ES-I3 (cell line): Measurements from ENCODE around the gene CLEC16A.

Experiments
- H3K36me3 ChIP-seq: 2 replicates; pipeline ENCODE4 v1.6.1; 2013; ENCODE audit warnings: mild to moderate bottlenecking, low read length, control low read depth, moderate library complexity; ENCODE audit not compliant: insufficient read depth
- H3K4me1 ChIP-seq: 2 replicates; pipeline ENCODE4 v1.6.1; 2013; ENCODE audit warnings: mild to moderate bottlenecking, control low read depth, low read length; ENCODE audit not compliant: insufficient read depth
- H3K9ac ChIP-seq: 2 replicates; pipeline ENCODE4 v1.6.1; 2013; ENCODE audit warnings: low read depth, mild to moderate bottlenecking, low read length, moderate library complexity
- H3K9me3 ChIP-seq: 2 replicates; pipeline ENCODE4 v1.6.1; 2013; ENCODE audit warnings: mild to moderate bottlenecking, low read length, moderate library complexity; ENCODE audit not compliant: control insufficient read depth, insufficient read depth

The CLEC16A gene

GRCh38 chr16:11056993-11057649, 112.8 kb downstream of the CLEC16A start:
- Histone ChIP-seq H3K36me3 (no peaks in the 10 kb centered on the region), H3K9ac (no peak overlapping the region), H3K9me3 (no peaks in the 10 kb centered on the region), H3K4me1 (no peaks in the 10 kb centered on the region)

GRCh38 chr16:11057711-11058345, 113.5 kb downstream of the CLEC16A start:
- H3K9me3 ChIP-seq: no peaks in the 10 kb centered on the region

GRCh38 chr16:11058832-11059231, 114.5 kb downstream of the CLEC16A start:
- Histone ChIP-seq H3K9me3 (no peaks in the 10 kb centered on the region), H3K4me1 (0 out of 2 replicates have a peak, but pooled peaks cover 7% of the 10 kb centered on the region), H3K36me3 (no peaks in the 10 kb centered on the region), H3K9ac (no peak overlapping the region)

More at GRCh38 chr16:11057711-11058345, 113.5 kb downstream of the CLEC16A start:
- Histone ChIP-seq H3K4me1 (no peaks in the 10 kb centered on the region), H3K36me3 (no peaks in the 10 kb centered on the region), H3K9ac (no peak overlapping the region)

- no peak overlapping the region for H3K9ac ChIP-seq
- no peaks in the 10 kb centered on the region for H3K9me3 ChIP-seq
- 0 out of 2 replicates have a peak, but pooled peaks cover 7% of the 10 kb centered on the region for H3K4me1 ChIP-seq
- H3K36me3 ChIP-seq: peaks cover 1% of the 10 kb centered on the region; the same call in 1 of the 2 replicates
These were observed 115.2 kb downstream of the CLEC16A start for GRCh38 chr16:11059588-11059987.

GRCh38 chr16:11060364-11060763, 116.0 kb downstream of the CLEC16A start:
- no peak overlapping the region for H3K9ac ChIP-seq
- H3K36me3 ChIP-seq: peaks cover 3% of the 10 kb centered on the region; the same call in 1 of the 2 replicates
- 0 out of 2 replicates have a peak, but pooled peaks cover 7% of the 10 kb centered on the region for H3K4me1 ChIP-seq
- no peaks in the 10 kb centered on the region for H3K9me3 ChIP-seq

- Histone ChIP-seq H3K36me3 (peaks cover 3% of the 10 kb centered on the region; the same call in 1 of the 2 replicates), H3K9me3 (no peaks in the 10 kb centered on the region)
These were observed 116.5 kb downstream of the CLEC16A start for GRCh38 chr16:11060842-11061241.

GRCh38 chr16:11061629-11062270, 117.4 kb downstream of the CLEC16A start:
- Histone ChIP-seq H3K4me1 (0 out of 2 replicates have a peak, but pooled peaks cover 7% of the 10 kb centered on the region), H3K36me3 (peaks cover 3% of the 10 kb centered on the region; the same call in 1 of the 2 replicates), H3K9me3 (no peaks in the 10 kb centered on the region), H3K9ac (no peak overlapping the region)

More at GRCh38 chr16:11060842-11061241, 116.5 kb downstream of the CLEC16A start:
- Histone ChIP-seq H3K9ac (no peak overlapping the region), H3K4me1 (0 out of 2 replicates have a peak, but pooled peaks cover 7% of the 10 kb centered on the region)

- Histone ChIP-seq H3K9ac (no peak overlapping the region), H3K36me3 (peaks cover 3% of the 10 kb centered on the region; the same call in 1 of the 2 replicates)
These were observed 119.3 kb downstream of the CLEC16A start for GRCh38 chr16:11063448-11064201.

GRCh38 chr16:11064202-11064540, 119.8 kb downstream of the CLEC16A start:
- H3K4me1 ChIP-seq: 0 out of 2 replicates have a peak, but pooled peaks cover 7% of the 10 kb centered on the region
- peaks cover 3% of the 10 kb centered on the region; the same call in 1 of the 2 replicates for H3K36me3 ChIP-seq
- no peaks in the 10 kb centered on the region for H3K9me3 ChIP-seq
- no peak overlapping the region for H3K9ac ChIP-seq

More at GRCh38 chr16:11063448-11064201, 119.3 kb downstream of the CLEC16A start:
- 0 out of 2 replicates have a peak, but pooled peaks cover 7% of the 10 kb centered on the region for H3K4me1 ChIP-seq
- no peaks in the 10 kb centered on the region for H3K9me3 ChIP-seq

- Histone ChIP-seq H3K4me1 (0 out of 2 replicates have a peak, but pooled peaks cover 7% of the 10 kb centered on the region), H3K36me3 (peaks cover 3% of the 10 kb centered on the region; the same call in 1 of the 2 replicates), H3K9me3 (no peaks in the 10 kb centered on the region), H3K9ac (no peak overlapping the region)
These were observed 120.5 kb downstream of the CLEC16A start for GRCh38 chr16:11064851-11065250.

GRCh38 chr16:11066261-11066870, 122.0 kb downstream of the CLEC16A start:
- Histone ChIP-seq H3K9me3 (no peaks in the 10 kb centered on the region), H3K4me1 (0 out of 2 replicates have a peak, but pooled peaks cover 7% of the 10 kb centered on the region), H3K9ac (no peak overlapping the region), H3K36me3 (peaks cover 3% of the 10 kb centered on the region; the same call in 1 of the 2 replicates)

GRCh38 chr16:11067266-11067665, 122.9 kb downstream of the CLEC16A start:
- Histone ChIP-seq H3K4me1 (0 out of 2 replicates have a peak, but pooled peaks cover 7% of the 10 kb centered on the region), H3K9me3 (no peaks in the 10 kb centered on the region), H3K36me3 (peaks cover 3% of the 10 kb centered on the region; the same call in 1 of the 2 replicates), H3K9ac (no peak overlapping the region)

GRCh38 chr16:11067697-11068141, 123.4 kb downstream of the CLEC16A start:
- no peaks in the 10 kb centered on the region for H3K9me3 ChIP-seq
- H3K9ac ChIP-seq: no peak overlapping the region
- peaks cover 3% of the 10 kb centered on the region; the same call in 1 of the 2 replicates for H3K36me3 ChIP-seq
- H3K4me1 ChIP-seq: 0 out of 2 replicates have a peak, but pooled peaks cover 7% of the 10 kb centered on the region
